Dedifferentiated amniotic fluid mesenchymal stem cell (primary cell): ENCODE data around the gene CA10.

ENCODE experiments used
- DNase-seq: peaks from one replicate; pipeline ENCODE4 v3.0.0-alpha.2; 2016; ENCODE audit errors: extremely low spot score

CA10 gene

DNA sequence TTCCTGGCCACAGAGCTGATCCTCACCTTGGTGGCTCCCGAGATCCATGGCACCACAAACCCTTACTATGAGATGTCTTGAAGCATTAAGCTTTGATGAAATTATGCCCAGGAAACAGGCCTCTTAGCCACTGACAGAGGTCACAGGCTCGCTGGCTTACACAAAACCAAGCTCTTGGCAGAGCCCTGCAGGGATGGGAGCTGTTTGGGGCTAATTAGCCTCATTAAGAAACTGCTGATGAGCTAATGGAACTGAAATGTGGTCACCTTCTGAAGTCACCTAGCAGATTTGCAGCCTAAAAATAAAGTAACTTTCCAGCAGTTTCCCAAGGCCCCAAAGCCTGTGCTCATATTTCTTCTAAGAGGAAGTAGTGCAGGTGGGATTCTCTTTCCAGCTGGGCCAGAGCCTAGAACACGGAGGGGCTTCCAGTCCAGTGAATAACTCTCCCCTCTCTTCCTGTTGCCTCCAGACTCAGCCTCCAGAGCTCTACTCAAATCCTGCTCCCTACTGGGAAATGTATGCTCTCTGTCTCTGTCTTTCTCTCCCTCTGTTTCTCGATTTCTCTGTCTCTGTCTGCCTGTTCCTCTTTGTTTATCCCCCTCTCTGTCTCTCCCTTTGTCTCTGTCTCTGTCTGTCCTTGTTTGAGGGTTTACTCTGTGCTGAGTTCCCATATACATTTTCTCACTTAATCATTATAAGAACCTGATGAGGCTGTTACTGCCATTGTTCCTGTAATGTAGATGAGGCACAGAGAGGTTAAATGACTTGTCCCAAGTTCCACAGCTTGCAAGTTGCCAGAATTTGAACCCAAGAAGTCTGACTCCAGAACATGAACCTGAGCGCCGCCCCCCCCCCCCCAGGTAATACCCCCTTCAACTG lies 338.9 kb downstream of the CA10 start:
- DNase-seq, result no peak

DNA sequence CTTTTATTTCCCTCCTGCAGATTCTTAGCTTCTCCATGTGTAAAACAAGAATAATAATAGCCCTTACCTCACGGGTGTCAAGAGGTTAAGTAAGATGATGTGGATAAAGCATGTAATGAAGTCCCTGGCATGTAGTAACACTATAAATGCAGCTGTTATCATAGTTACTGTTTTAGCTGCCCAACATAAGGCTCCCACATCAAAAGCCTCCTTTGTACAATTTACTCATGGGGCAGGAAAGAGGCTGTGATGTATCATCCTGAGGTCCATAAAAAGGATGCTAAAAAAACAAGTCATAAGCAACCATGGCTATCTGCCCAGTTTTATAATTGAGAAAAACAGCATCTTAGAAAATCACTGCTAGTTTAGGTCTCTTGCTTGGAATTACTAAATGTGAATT lies 339.7 kb downstream of the CA10 start:
- no peak for DNase-seq

DNA sequence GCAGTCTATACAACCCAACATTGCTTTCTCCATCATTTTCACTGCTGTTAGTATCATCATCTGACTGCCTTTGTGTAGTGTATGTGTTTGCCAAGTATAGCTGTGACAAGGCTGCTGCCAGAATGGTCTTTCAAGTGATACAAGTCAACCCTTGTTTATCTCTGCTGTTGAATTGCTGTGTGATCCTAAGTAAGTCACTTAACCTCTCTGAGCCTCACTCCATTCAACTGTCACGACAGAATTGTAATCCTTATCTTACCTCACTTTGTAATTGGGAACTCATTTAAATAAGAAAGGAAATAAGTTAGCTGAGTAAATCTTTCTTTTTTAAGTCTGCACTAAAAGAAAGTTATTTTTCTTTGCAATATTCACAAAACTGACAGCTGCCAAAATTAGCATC lies 340.6 kb downstream of the CA10 start:
- no peak for DNase-seq

DNA sequence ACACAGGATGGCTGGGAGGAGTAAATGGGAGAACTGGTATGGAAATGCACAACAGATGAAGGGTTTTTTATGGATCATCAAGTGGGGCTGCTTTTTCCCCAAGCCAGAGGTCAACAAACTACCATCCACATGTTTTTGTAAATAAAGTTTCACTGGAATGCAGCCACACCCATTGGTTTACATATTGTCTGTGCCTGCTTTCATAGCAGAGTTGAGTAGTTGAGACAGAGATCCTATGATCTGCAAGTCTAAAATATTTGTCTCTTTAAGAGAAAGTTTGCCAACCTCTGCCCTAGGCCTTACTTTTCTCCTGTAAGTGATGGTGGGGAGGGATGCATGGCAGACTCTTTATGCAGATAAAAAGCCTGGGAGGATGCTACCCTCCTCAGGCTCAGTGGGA lies 341.4 kb downstream of the CA10 start:
- DNase-seq, result no peak

DNA sequence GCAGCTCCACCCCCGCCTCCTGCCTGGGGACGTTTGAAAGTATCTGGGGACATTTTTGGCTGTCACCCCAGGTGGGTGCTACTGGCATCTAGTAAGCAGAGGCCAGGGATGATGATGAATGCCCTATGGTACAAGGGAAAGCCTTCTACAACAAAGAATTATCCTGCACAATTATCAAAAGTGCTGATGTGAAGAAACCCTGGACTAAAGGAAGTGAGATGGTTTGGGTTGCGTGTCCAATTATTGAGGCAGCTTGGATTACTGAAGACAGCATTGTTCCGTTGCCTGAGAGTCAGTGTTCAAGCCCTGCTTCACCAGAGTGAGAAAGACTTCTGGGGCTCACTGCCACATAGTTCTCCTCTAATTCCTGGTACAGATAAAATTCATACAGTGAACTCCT lies 343.4 kb downstream of the CA10 start:
- no peak for DNase-seq

DNA sequence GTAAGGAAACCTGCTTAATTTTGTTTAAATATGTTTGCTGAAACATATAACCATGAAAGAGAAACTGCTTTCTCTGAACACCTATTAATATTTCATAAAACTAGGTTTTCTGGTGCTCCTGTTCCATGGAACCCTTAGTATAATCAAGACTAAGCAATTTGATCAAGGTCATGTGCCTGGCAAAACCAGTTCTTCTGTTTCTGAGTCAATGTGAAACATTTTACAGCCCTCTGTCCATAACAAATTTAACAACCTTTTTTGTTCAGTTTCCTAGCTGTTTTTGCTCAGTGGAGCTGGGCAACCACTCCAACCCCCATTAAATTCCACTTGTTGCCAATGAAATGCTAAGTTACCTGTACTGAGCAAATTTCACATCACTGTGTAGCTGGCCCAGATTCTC lies 344.0 kb downstream of the CA10 start:
- no peak for DNase-seq

DNA sequence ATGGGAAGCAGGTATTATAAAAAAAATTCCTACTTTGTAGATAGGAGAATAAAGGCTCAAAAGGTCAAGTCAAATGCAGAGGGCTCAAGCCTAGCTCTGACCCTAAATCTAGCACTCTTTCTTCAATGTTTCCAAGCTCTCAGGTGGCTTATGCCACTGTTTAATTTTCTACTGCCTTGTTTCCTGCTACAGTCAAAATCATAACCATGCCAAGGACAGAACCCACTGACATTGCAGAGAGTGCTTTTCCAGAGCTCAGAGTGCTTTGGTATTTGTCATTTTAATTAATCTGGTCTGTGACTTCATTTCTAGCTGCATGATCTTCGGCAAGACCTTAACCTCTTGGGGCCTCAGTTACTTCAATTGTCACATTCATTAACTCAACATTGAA lies 344.7 kb downstream of the CA10 start:
- no peak for DNase-seq

DNA sequence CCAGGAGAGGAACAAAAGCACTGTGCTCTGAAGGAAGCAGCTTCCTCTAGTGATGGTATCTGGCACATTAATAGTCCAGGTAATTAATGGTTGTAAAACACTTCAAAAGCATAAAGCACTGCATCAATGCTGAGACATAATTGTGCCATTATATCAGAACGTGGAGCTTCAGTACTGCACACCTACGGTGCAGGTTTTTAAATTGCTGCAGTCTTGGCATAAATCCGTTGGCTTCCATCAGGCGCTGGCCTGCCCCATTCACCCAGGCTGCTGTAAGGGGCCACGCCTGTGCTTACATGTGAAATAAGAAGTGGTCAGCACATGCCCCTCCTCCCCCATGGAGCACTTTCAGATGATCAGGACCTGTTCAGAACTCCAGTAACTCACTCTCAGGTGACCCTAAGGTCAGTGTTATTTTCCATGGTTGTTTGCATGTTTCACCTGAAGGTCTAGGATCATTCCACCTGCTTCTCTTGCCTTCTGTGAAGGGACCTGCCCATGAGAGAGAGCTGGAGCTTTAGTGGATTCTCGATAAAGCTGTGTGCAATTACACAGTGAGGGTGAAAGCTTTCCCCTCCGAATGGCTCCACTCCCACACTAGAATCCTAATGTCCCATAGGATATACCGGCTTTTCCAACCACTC lies 345.3 kb downstream of the CA10 start:
- no peak for DNase-seq

DNA sequence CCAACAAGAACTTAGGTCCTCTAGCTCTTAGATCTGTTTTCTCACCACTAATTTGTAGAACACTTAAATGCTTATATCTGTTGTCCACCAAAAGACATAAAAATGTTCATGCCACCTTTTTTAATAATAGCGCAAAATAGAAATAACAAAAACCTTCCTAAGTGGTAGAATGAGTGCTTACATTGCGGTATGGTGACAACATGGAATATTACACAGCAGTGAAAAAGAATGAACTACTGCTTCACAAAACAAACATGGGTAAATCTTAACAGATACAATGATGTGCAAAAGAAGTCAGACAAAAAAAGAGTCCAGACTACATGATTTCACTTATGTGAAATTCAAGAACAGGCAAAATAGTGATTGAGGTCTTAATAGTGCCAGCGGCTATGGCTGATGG lies 351.1 kb downstream of the CA10 start:
- DNase-seq, result no peak

DNA sequence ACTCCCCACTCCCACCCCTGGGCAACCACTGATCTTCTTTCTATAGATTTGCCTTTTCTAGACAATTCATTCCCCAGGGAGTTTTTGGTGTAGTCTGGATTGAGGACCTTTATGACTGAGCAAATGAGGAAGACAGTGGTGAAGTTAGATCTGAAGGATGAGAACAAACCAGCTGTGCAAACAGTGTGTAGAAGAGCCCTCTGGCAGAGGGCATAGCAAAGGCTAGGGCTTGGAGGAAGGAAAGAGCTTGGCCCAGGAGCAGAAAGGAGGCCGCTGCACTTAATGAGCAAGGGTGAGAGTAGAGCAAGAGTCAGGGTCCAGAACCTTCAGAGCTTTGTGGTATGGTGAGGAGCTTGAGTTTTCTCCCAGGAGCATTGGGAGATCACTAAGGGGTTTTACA lies 352.7 kb downstream of the CA10 start:
- DNase-seq, result no peak

DNA sequence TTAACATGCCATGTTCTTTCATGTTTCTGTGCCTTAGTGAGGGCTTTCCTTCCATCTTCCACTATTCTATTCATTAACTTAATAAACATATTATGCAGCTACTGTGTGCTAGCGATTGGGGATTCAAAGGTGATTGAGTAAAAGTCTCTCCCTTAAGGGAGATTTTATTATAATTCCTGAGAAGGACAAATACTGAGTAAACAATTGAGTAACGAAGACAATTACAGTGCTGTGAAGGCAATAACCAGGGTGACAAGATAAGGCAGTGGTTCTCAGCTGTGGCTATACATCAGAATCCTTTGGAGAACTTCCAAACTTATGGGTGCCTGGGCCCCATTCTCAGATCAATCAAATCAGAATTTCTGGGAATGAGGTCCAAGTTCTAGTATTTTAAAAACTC lies 353.3 kb downstream of the CA10 start:
- no peak for DNase-seq

DNA sequence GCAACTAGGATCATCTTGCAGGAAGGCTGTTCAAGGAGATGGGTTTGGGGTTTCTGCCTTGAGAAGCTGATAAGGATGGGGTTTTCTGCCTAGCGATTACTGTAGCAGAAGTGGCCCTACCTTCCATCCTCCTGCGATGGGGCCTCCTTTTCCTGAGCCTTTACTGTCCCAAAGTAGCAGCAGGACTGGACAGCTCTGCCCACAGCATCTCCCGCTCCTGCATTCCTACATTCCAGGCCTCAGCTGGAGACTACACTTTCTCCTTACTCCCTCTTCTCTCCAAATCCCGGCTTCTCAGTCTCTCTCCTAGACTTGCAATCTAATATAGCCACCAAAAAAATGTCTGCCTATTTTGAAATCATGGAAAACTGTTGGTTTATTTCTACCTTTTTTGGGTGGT lies 355.4 kb downstream of the CA10 start:
- DNase-seq, result no peak

DNA sequence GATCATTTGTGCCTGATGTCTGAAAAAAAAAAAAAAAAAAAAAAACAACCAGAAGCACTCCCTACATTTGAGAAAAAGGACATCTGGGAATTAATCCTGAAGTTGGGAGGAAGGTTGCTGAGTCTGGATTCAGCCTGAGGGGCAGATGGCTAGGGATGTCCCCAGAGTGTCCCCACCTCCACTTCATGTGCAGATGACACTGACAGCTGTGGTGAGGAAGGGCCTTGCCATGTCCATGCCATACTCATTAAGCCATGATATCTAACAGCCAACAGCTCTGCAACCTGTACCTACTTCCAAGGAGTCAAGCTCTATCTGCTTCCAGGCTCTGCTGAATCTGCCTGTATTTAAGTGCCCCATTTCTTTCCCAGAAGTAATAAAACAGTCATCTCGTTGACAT lies 356.0 kb downstream of the CA10 start:
- DNase-seq, result no peak

DNA sequence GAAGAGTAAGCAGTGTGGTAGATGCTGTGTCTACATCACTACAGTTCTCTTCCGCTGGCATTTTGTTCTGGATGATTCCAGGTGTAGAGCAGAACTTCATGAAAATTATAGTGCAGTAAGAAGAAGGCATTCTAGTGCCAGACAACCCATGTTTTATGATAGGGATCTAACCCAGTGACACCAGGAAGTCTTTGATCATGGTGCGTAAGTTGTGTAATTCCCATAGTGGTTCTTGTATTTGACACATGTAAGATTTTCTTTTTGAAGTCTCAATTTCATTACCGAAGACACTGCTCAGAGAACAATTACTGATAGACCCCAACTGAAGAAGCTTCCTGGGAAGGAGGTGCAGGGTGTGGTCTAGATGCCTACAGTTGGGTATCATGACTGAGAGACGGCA lies 356.9 kb downstream of the CA10 start:
- no peak for DNase-seq

DNA sequence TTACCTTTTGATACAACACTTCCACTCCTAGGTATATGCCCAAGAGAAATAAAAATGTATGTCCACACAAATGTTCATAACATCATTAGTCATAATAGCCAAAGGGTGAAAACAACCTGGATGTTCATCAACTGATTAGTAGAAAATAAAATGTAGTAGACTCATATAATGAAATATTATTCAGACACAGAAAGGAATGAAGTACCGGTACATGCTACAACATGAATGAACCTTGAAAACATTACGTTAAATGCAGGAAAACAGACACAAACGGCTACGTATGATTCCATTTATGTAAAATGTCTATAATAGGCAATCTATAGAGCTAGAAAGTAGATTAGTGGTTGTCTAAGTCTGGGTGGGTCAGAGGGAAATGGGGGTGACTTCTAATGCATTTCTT lies 358.5 kb downstream of the CA10 start:
- no peak for DNase-seq

DNA sequence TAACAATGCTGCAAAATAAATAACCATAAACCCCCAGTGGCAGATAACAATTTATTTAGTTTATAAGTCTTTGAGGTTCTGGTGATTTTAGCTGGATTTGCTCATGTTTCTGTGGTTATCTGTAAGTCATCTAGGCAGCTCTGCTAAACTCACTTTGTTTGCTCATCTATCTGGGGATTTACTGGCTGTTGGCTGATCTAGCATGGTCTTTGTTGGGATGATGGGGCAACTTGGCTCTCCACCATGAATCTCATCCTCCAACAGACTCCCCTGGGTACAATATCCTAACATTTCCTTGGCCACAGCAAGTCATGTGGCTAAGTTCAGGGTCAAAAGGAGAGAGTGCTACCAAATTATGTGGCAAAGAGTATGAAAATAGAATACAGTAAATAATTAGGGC lies 359.3 kb downstream of the CA10 start:
- no peak for DNase-seq

DNA sequence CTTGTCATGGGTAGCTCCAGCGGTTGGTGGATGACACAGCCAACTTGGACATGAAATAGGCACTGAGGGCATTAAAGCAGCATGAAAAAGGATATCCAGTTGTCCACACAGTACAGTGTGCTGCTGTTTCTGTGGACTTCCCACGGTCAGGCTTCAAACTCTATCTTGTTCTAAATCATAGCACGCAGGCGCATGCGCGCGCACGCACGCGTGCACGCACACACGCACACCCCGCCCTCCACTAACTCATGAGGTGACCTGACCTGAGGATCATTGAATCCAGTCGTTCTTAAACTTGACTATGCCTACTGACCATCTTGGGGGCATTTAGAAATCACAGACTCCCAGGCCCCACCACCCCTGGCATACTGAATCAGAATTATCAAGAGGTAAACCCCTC lies 361.4 kb downstream of the CA10 start:
- no peak for DNase-seq

DNA sequence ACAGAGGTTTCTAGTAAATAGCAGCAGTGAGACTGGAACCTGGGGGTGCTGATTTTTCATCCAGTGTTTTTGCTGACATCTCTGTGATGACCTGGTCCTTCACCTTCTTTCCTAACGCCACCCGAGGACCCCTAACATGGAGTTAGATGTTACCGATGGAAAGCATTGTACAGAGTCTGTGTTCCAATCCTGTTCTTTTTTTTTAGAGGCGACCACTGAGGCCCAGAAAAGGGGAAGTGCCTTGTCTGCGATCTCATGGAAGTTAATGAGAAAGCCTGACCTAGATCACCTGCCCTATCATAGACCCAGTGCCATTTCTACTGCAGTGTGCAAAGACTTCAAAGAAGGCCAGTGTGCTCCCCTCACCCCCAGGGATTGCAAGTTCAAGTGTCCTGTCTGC lies 362.5 kb downstream of the CA10 start:
- no peak for DNase-seq

DNA sequence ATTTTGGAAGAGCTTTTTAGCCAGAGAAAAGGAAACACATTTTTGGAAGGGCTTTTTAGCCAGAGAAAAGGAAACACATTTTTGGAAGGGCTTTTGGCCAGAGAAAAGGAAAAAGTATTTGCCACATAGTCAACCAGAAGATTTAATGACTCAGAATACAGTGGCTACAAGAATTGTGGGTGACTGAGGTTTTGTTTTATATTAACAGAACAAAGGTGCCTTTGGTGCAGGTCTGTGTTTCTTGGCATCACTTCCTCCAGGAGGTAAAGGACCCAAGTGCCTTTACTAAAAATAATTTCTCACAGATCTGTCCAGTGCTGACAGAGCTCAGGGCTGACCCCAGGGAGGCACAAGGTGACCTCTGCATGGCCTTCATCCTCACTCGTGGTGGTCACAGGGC lies 363.1 kb downstream of the CA10 start:
- no peak for DNase-seq

DNA sequence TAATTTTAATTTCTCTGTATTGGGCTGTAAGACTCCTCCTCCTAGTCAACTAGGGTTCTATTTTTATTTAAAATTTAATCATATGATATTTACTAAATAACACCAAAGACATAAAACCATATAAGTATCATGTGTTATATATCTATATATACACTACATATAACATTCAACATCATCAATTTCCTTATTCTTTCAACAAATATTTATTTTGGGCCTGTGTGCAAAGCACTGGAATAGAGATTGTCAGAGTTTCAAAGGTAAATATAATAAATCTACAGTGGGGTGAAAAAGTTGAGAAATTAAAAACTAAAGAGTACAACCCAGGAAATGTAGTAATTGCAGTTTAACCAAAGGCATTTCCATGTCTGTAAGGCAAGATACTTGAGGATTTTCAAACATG lies 364.0 kb downstream of the CA10 start:
- no peak for DNase-seq

DNA sequence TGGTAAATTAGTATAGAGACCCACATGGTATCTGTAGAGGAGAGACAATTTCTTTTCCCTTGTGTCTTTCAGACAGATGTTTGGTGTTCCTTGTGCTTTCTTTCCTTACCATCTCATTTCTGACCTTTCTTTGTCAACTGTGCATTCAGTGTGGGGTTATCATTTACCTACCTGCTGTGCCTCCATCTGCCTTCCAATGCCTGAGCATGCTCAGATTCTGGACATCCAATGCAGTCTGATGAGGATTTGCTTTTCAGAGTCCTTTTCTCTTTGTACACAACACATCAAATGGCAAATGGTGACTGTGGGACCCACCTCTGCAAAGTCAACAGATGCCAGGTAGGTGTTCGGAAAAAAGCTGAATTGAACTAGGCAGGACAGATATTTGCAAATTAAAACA lies 364.8 kb downstream of the CA10 start:
- DNase-seq, result no peak

DNA sequence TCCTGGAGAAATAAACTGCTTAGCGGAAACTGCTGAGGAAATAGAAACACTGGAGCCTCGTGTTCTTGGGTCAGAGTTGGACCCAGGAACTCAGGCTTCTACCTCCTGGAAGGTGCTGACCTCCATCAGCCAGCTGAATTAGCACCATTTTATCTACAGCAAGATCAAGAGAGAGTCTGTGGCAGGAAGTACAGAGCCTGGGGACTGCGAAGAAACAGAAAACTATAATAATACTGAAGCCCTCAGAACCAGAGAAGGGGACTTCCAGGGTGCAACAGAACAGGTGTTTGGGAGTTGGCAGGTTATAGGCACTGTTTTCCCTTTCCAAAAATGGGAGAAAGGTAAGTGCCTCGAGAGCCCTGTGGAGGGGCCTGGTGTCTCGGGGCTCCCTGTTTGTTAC lies 379.7 kb downstream of the CA10 start:
- no peak for DNase-seq

DNA sequence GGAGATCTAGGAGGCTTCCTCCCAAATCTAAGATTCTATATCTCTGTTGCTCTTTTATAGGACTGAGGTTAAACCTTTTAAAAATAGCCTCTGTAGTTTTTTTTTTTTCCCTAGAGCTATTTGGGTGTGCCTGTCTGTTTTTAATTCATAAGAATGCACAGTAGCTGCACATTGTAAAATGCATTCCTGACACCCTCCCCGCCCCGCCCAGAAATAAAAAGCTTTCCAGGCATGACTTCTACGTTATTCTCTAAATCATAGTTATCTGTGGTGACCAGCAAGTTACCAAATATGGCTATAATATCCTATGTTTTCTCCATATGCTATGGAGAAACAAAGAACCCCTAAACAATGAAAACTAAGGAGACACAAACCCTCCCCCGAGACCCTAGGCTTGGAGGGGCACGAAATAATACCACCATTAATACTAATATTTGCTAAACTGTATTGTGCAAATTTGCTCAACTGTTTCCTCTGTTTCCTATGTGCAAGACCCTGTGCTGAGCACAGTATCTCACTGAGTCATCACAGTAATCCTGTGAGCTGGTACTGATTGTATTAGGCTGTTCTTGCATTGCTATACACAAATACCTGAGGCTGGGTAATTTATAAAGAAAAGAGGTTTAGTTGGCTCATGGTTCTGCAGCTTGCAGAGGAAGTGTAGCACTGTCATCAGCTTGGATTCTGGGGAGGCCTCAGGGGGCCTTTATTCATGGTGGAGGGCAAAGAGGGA lies 388.3 kb downstream of the CA10 start:
- DNase-seq, result no peak
